ENCODE measurements around the gene TACC3.

The TACC3 gene

GRCh38 chr4:1793940-1794808, 72.9 kb downstream of the TACC3 start:
- DNase-seq (ENCODE audit: low spot score): no peak

All from pons (tissue), 1 donor.